CD4-positive, alpha-beta T cell (primary cell): ENCODE measurements around the gene TPPP. TPM values are rescaled to one million over a fixed set of nuclear protein-coding genes. Genes with fewer than 3 reads are reported as not detected.
"Not testable (repeated sequence)": the region's sequence is repeated elsewhere in the genome, so short reads cannot be mapped to it uniquely, and the experiment has no call there.

ENCODE experiments used
- ATAC-seq: fragments of 200-7000 bp; cut with Tn5 transposase; one replicate; pipeline ENCODE4 v1.10.0; 2022; ENCODE audit warnings: mild to moderate bottlenecking; ENCODE audit not compliant: poor library complexity
- CTCF ChIA-PET: fragments of 350-600 bp; sonication (Branson Sonifier 250); formaldehyde crosslinking; loops from one replicate; lab custom pipeline; 2021; ENCODE audit warnings: antibody characterized with exemption, inconsistent platforms; lab: Charles Lee
- POLR2A ChIA-PET: fragments of 350-600 bp; sonication (Branson Sonifier 250); formaldehyde crosslinking; loops from one replicate; lab custom pipeline; 2021; ENCODE audit warnings: antibody characterized with exemption, inconsistent platforms; lab: Charles Lee
- DNase-seq, 14 experiments: peaks; one replicate each; pipeline ENCODE4 v3.0.0-alpha.2; 2013 to 2020; ENCODE audit warnings: mixed read lengths in 2 of 14
- H3K27ac ChIP-seq, 2 donors: one replicate each; pipeline versions ENCODE4 v1.5.1 to v1.7.0; 2013; ENCODE audit warnings: low read length in 2 of 2, low read depth in 1 of 2, mild to moderate bottlenecking in 1 of 2
- H3K27me3 ChIP-seq, 2 experiments: 1 replicate in 1 of 2; 2 replicates in 1 of 2; pipeline versions ENCODE4 v1.6.1 to v1.7.0; 2013; ENCODE audit warnings: low read length in 2 of 2, control low read depth in 1 of 2, mild to moderate bottlenecking in 1 of 2, moderate library complexity in 1 of 2; ENCODE audit not compliant: insufficient read depth in 2 of 2, control insufficient read depth in 1 of 2
- H3K36me3 ChIP-seq: one replicate; pipeline ENCODE4 v1.6.1; 2013; ENCODE audit warnings: low read length, control low read depth; ENCODE audit not compliant: insufficient read depth
- H3K4me1 ChIP-seq: one replicate; pipeline ENCODE4 v1.6.1; 2013; ENCODE audit warnings: low read length, control low read depth; ENCODE audit not compliant: insufficient read depth
- H3K4me3 ChIP-seq: one replicate; pipeline ENCODE4 v1.5.1; 2013; ENCODE audit warnings: mild to moderate bottlenecking, low read length, moderate library complexity
- H3K9me3 ChIP-seq, 2 experiments: 1 replicate in 1 of 2; 2 replicates in 1 of 2; pipeline versions ENCODE4 v1.6.1 to v1.7.0; 2013; ENCODE audit warnings: low read length in 2 of 2, mild to moderate bottlenecking in 2 of 2, control low read depth in 1 of 2, moderate library complexity in 1 of 2; ENCODE audit not compliant: control insufficient read depth in 1 of 2, insufficient read depth in 1 of 2
- H3K27ac Mint-ChIP-seq: one replicate; pipeline ENCODE4 v1.8.0; 2020; ENCODE audit warnings: mixed read lengths
- H3K27me3 Mint-ChIP-seq: one replicate; pipeline ENCODE4 v1.8.0; 2021; ENCODE audit warnings: mixed read lengths
- H3K36me3 Mint-ChIP-seq: one replicate; pipeline ENCODE4 v1.8.0; 2021; ENCODE audit warnings: low read depth, mixed read lengths
- H3K4me1 Mint-ChIP-seq: one replicate; pipeline ENCODE4 v1.8.0; 2021; ENCODE audit warnings: low read depth, mixed read lengths
- H3K4me3 Mint-ChIP-seq: one replicate; pipeline ENCODE4 v1.8.0; 2020; ENCODE audit warnings: mild to moderate bottlenecking, mixed read lengths
- H3K9me3 Mint-ChIP-seq: one replicate; pipeline ENCODE4 v1.8.0; 2020; ENCODE audit warnings: mixed read lengths
- CTCF ChIP-seq: fragments of 200-600 bp; IDR thresholded peaks from one replicate; pipeline ENCODE4 v1.8.0; 2022; ENCODE audit warnings: antibody characterized with exemption, mild to moderate bottlenecking
- intact Hi-C, 2 experiments: fragments of 100-400 bp; cut with DNase I in 1 of 2; cut with micrococcal nuclease in 1 of 2; formaldehyde crosslinking; loops; one replicate each; pipeline versions ENCODE4 v1.15.1 to v1.9.0; 2023 to 2025; cut with DNase I, micrococcal nuclease
- total RNA-seq, 174 experiments: library from RNA in 2 of 174; stranded (reverse) in 2 of 174; gene quantifications; one replicate each; pipeline ENCODE4 v1.2.3 and lab custom pipeline; 2021 to 2026

Gene TPPP
- total RNA-seq, 2 experiments from 2014 or later = 8.2 to 8.5 TPM

DNA sequence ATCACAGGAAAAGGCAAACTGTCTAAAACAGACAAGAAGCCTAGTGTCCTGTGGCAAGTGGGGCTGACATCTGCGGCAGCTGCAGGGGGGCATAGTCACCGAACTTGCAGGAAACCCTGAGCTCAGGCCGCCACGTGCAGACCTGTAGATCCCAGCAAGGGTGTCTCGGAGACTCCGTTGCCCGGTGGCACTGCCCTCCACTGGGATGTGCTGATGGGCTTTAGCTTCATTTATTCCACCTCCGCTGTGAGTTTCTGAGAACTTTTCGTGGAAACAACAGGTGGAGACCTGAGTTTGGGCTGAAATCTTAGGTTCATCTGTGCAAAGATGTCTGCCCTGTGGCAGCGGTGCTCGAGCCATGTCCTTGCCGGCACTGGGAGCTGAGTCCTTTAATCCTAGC lies 59.0 kb downstream of the TPPP start:
- intact Hi-C loops = no loop called here
- no peaks in the 10 kb centered on the region for H3K27me3 ChIP-seq
- no peak overlapping the region for H3K4me3 ChIP-seq
- no peaks in the 10 kb centered on the region for H3K4me1 Mint-ChIP-seq
- H3K27ac ChIP-seq = no peak overlapping the region
- no peaks in the 10 kb centered on the region for H3K27me3 Mint-ChIP-seq
- H3K4me3 Mint-ChIP-seq = no peak overlapping the region
- H3K27ac Mint-ChIP-seq = no peak overlapping the region
- H3K36me3 Mint-ChIP-seq = peaks cover 52% of the 10 kb centered on the region
- no peaks in the 10 kb centered on the region for H3K4me1 ChIP-seq
- DNase-seq (no peak), ATAC-seq (no peak)
- ChIA-PET CTCF (no interaction called here), POLR2A (no interaction called here)
- H3K9me3 ChIP-seq = peaks cover 0 to 12% of the 10 kb centered on the region in 2 experiments
- peaks cover 32% of the 10 kb centered on the region for H3K36me3 ChIP-seq
- TF ChIP-seq CTCF = no peak
- H3K9me3 Mint-ChIP-seq = no peaks in the 10 kb centered on the region

- POLR2A ChIA-PET = no interaction called here
- TF ChIP-seq CTCF = no peak
- Mint-ChIP-seq H3K27ac (no peak overlapping the region), H3K36me3 (peaks cover 51% of the 10 kb centered on the region), H3K9me3 (no peaks in the 10 kb centered on the region), H3K4me1 (no peaks in the 10 kb centered on the region), H3K27me3 (no peaks in the 10 kb centered on the region), H3K4me3 (no peak overlapping the region)
- no peak overlapping the region for H3K27ac ChIP-seq
- peaks cover 29% of the 10 kb centered on the region for H3K36me3 ChIP-seq
- H3K9me3 ChIP-seq = peaks cover 0 to 12% of the 10 kb centered on the region in 2 experiments
- no peak for ATAC-seq
- no peaks in the 10 kb centered on the region for H3K4me1 ChIP-seq
- H3K27me3 ChIP-seq = no peaks in the 10 kb centered on the region
- intact Hi-C loops = no loop called here
- DNase-seq = peak in 1 of 14 experiments; percentile 23
- CTCF ChIA-PET = no interaction called here
- no peak overlapping the region for H3K4me3 ChIP-seq
These were observed 59.6 kb downstream of the TPPP start for GRCh38 chr5:633501-633955.

DNA sequence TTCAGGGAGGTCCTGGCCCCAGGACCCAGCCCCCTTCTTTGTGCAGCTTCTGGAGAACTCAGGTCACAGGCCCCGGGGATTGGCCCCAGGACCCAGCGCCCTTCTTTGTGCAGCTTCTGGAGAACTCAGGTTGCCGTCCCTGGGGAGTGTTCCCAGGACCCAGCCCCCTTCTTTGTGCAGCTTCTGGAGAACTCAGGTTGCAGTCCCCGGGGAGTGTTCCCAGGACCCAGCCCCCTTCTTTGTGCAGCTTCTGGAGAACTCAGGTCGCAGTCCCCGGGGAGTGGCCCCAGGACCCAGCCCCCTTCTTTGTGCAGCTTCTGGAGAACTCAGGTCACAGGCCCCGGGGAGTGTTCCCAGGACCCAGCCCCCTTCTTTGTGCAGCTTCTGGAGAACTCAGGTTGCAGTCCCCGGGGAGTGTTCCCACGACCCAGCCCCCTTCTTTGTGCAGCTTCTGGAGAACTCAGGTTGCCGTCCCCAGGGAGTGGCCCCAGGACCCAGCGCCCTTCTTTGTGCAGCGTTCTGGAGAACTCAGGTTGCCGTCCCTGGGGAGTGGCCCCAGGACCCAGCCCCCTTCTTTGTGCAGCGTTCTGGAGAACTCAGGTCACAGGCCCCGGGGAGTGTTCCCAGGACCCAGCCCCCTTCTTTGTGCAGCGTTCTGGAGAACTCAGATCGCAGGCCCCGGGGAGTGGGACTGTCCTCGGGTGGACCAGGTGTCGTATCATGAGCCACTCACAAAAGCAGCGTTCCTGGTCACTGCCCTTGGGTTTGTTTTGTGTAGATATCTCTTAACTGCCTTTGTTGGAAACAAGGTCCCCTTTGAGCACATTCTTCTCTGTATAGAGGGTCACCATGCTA lies 64.6 kb downstream of the TPPP start:
- H3K27me3 Mint-ChIP-seq, intact Hi-C loops, H3K27ac Mint-ChIP-seq, H3K27me3 ChIP-seq, H3K27ac ChIP-seq, H3K4me3 ChIP-seq, H3K9me3 Mint-ChIP-seq, ATAC-seq, H3K4me3 Mint-ChIP-seq, H3K4me1 ChIP-seq, H3K4me1 Mint-ChIP-seq, POLR2A ChIA-PET, DNase-seq, CTCF ChIA-PET, H3K9me3 ChIP-seq: not testable (repeated sequence)
- H3K36me3 ChIP-seq = peaks cover 18% of the 10 kb centered on the region
- H3K36me3 Mint-ChIP-seq = peaks cover 38% of the 10 kb centered on the region
